Neuronal stem cell (in vitro differentiated cells): Measurements from ENCODE around the gene FCRLB.

Source experiments
- DNase-seq: peaks from one replicate; pipeline ENCODE4 v3.0.0-alpha.2; 2013; ENCODE audit warnings: low spot score
- H2AFZ ChIP-seq: one replicate; pipeline ENCODE4 v1.6.1; 2013; ENCODE audit warnings: mild to moderate bottlenecking, low read length, inconsistent platforms
- H2AK5ac ChIP-seq: 2 replicates; pipeline ENCODE4 v1.6.1; 2013; ENCODE audit warnings: low read depth, mild to moderate bottlenecking, inconsistent platforms, low read length, moderate library complexity, mixed read lengths
- H2BK120ac ChIP-seq: 2 replicates; pipeline ENCODE4 v1.6.1; 2013; ENCODE audit warnings: low read depth, mild to moderate bottlenecking, inconsistent platforms, low read length, moderate library complexity, mixed read lengths
- H2BK12ac ChIP-seq: one replicate; pipeline ENCODE4 v1.6.1; 2013; ENCODE audit warnings: low read length, inconsistent platforms
- H2BK15ac ChIP-seq: 2 replicates; pipeline ENCODE4 v1.6.1; 2013; ENCODE audit warnings: mild to moderate bottlenecking, low read length, inconsistent platforms, mixed read lengths
- H2BK5ac ChIP-seq: one replicate; pipeline ENCODE4 v1.6.1; 2013; ENCODE audit warnings: inconsistent platforms, mild to moderate bottlenecking, low read length, moderate library complexity
- H3K14ac ChIP-seq: one replicate; pipeline ENCODE4 v1.6.1; 2013; ENCODE audit warnings: low read length, inconsistent platforms
- H3K18ac ChIP-seq: 2 replicates; pipeline ENCODE4 v1.6.1; 2013; ENCODE audit warnings: low read length, inconsistent platforms
- H3K23ac ChIP-seq: 2 replicates; pipeline ENCODE4 v1.6.1; 2013; ENCODE audit warnings: low read depth, mild to moderate bottlenecking, mixed read lengths, low read length, inconsistent platforms; ENCODE audit not compliant: poor library complexity
- H3K27ac ChIP-seq: replicated peaks from 3 replicates; pipeline ENCODE4 v1.5.1; 2013; ENCODE audit warnings: low read length, inconsistent platforms
- H3K27me3 ChIP-seq, 3 experiments: 2 replicates each; pipeline ENCODE4 v1.6.1; 2013; ENCODE audit warnings: low read length in 3 of 3, mild to moderate bottlenecking in 2 of 3, inconsistent platforms in 1 of 3, low read depth in 1 of 3, mixed read lengths in 1 of 3, moderate library complexity in 1 of 3; ENCODE audit not compliant: control insufficient read depth in 3 of 3, insufficient read depth in 3 of 3
- H3K36me3 ChIP-seq, 2 donors: replicated peaks in 1 of 2; 2 replicates each; pipeline ENCODE4 v1.6.1; 2013; ENCODE audit warnings: low read length in 2 of 2; ENCODE audit not compliant: control insufficient read depth in 2 of 2, insufficient read depth in 2 of 2
- H3K4ac ChIP-seq: 2 replicates; pipeline ENCODE4 v1.6.1; 2013; ENCODE audit warnings: inconsistent platforms, mild to moderate bottlenecking, low read length, moderate library complexity
- H3K4me1 ChIP-seq, 2 donors: 1 replicate in 1 of 2; 2 replicates in 1 of 2; pipeline ENCODE4 v1.6.1; 2013; ENCODE audit warnings: low read length in 2 of 2, low read depth in 1 of 2; ENCODE audit not compliant: control insufficient read depth in 2 of 2, insufficient read depth in 1 of 2
- H3K4me2 ChIP-seq: one replicate; pipeline ENCODE4 v1.6.1; 2013; ENCODE audit warnings: mild to moderate bottlenecking, low read length, inconsistent platforms; ENCODE audit not compliant: insufficient read depth, poor library complexity, severe bottlenecking
- H3K4me3 ChIP-seq, 2 donors: 2 replicates each; pipeline ENCODE4 v1.5.1; 2013; ENCODE audit warnings: low read length in 2 of 2, mild to moderate bottlenecking in 2 of 2, inconsistent platforms in 1 of 2, moderate library complexity in 1 of 2
- H3K79me1 ChIP-seq: one replicate; pipeline ENCODE4 v1.6.1; 2013; ENCODE audit warnings: low read depth, mild to moderate bottlenecking, inconsistent platforms, low read length, moderate library complexity
- H3K9ac ChIP-seq: one replicate; pipeline ENCODE4 v1.6.1; 2013; ENCODE audit warnings: mild to moderate bottlenecking, low read depth, low read length, inconsistent platforms; ENCODE audit not compliant: poor library complexity
- H3K9me3 ChIP-seq, 2 donors: replicated peaks in 1 of 2; 2 replicates each; pipeline versions ENCODE3 to v1.6.1; 2013; ENCODE audit warnings: low read length in 2 of 2, mild to moderate bottlenecking in 2 of 2, inconsistent platforms in 1 of 2, low read depth in 1 of 2, mixed read lengths in 1 of 2, moderate library complexity in 1 of 2; ENCODE audit not compliant: control insufficient read depth in 2 of 2, insufficient read depth in 1 of 2
- H4K8ac ChIP-seq: one replicate; pipeline ENCODE4 v1.6.1; 2013; ENCODE audit warnings: low read depth, mild to moderate bottlenecking, inconsistent platforms, low read length, moderate library complexity
- H4K91ac ChIP-seq: one replicate; pipeline ENCODE4 v1.6.1; 2013; ENCODE audit warnings: low read length, low read depth, mild to moderate bottlenecking, inconsistent platforms; ENCODE audit not compliant: poor library complexity
- WGBS, 2 donors: extraction: QIAGEN DNeasy Blood & Tissue Kit; methylation state at CpG; one replicate each; pipeline ENCODE4 v1.1.7; 2013; ENCODE audit warnings: missing lambda C conversion rate in 2 of 2, mixed read lengths in 1 of 2; ENCODE audit not compliant: insufficient read length in 2 of 2, insufficient replicate concordance in 1 of 2; ENCODE audit errors: extremely low coverage in 2 of 2; 5-methylcytosine and 5-hydroxymethylcytosine counted together

The FCRLB gene

DNA sequence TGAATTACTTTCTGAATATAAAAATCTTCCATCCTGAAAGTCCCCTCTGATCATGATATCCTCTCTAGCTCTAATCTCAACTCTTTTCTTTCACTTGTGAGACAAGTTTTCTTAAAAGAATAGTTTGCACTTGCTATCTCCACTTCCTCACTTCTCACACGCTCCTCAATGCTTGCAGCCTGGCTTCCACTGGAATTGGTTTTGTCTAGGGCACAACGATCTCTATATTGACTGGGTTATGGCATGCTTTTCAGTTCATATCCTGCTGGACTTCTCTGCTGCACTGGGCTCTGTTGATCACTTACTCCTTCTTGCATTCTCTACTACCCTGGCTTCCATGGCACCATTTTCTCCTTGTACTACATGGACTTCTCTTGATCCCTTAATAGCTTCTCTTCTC lies 13.8 kb upstream of the FCRLB start:
- no peak overlapping the region for H2AFZ ChIP-seq
- DNase-seq = no peak
- H3K4ac ChIP-seq = no peak overlapping the region
- H3K4me1 ChIP-seq = no peaks in the 10 kb centered on the region
- no peak overlapping the region for H3K18ac ChIP-seq
- no peak overlapping the region for H3K9ac ChIP-seq
- H4K8ac ChIP-seq = no peak overlapping the region
- H3K4me3 ChIP-seq = no peak overlapping the region
- no peak overlapping the region for H2BK120ac ChIP-seq
- no peak overlapping the region for H2AK5ac ChIP-seq
- no peaks in the 10 kb centered on the region for H3K36me3 ChIP-seq
- no peak overlapping the region for H3K4me2 ChIP-seq
- peaks cover 0 to 12% (median 0%) of the 10 kb centered on the region in 3 experiments for H3K27me3 ChIP-seq
- H4K91ac ChIP-seq = no peak overlapping the region
- no peak overlapping the region for H2BK12ac ChIP-seq
- H3K23ac ChIP-seq = no peak overlapping the region
- H3K79me1 ChIP-seq = no peaks in the 10 kb centered on the region
- no peaks in the 10 kb centered on the region for H3K9me3 ChIP-seq
- H3K14ac ChIP-seq = no peak overlapping the region
- no peak overlapping the region for H2BK15ac ChIP-seq
- no peak overlapping the region for H2BK5ac ChIP-seq
- H3K27ac ChIP-seq = no peak overlapping the region
- WGBS, 2 donors = no CpG with 5 or more reads among the region's 2 CpGs

DNA sequence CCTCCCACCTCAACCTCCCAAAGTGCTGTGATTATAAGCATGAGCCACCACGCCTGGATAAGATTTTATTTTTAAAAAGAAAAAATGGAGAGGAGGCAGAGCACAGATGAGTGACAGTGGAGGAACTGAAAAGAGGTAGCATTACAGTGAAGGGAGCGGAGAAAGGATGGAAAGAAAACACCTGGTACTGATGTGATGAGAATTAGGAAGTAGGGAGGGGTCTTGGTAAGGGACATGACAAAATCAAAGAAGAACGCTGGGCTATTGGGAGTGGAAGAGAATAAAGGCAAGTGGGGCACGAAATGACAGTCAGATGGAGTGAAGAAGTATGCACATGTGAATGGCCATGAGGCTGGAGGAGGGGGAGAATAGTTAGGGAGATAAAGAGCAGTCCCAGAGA lies 12.0 kb upstream of the FCRLB start:
- H3K79me1 ChIP-seq = no peaks in the 10 kb centered on the region
- H3K27ac ChIP-seq = no peak overlapping the region
- no peak overlapping the region for H3K9ac ChIP-seq

DNA sequence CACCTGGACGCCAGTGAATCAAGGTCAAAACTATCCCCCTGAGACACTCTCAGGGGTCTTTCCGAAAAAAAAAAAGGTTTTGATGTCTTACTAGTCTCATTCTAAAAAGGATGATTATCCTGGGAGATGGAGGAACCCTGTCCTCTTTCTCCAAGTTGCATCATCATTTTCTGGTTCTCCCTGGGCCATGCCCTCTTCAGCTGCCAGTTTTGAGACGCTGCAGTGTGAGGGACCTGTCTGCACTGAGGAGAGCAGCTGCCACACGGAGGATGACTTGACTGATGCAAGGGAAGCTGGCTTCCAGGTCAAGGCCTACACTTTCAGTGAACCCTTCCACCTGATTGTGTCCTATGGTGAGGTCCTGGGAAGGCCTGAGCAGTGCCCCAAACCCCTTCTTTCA lies 10.8 kb upstream of the FCRLB start:
- no peak overlapping the region for H3K27ac ChIP-seq

More for the DNA sequence above, 12.0 kb upstream of the FCRLB start:
- Histone ChIP-seq H3K9me3 (no peaks in the 10 kb centered on the region), H3K23ac (no peak overlapping the region), H3K4me2 (no peak overlapping the region), H2BK120ac (no peak overlapping the region), H2BK12ac (no peak overlapping the region), H3K4ac (no peak overlapping the region), H2AFZ (no peak overlapping the region), H2BK15ac (no peak overlapping the region), H4K8ac (no peak overlapping the region), H4K91ac (no peak overlapping the region), H3K14ac (no peak overlapping the region), H3K18ac (no peak overlapping the region), H3K4me1 (no peaks in the 10 kb centered on the region), H2BK5ac (no peak overlapping the region), H3K27me3 (peaks cover 0 to 12% (median 0%) of the 10 kb centered on the region in 3 experiments), H3K36me3 (no peaks in the 10 kb centered on the region), H3K4me3 (no peak overlapping the region), H2AK5ac (no peak overlapping the region)
- no peak for DNase-seq
- no CpG with 5 or more reads among the region's 4 CpGs for WGBS, 2 donors

DNA sequence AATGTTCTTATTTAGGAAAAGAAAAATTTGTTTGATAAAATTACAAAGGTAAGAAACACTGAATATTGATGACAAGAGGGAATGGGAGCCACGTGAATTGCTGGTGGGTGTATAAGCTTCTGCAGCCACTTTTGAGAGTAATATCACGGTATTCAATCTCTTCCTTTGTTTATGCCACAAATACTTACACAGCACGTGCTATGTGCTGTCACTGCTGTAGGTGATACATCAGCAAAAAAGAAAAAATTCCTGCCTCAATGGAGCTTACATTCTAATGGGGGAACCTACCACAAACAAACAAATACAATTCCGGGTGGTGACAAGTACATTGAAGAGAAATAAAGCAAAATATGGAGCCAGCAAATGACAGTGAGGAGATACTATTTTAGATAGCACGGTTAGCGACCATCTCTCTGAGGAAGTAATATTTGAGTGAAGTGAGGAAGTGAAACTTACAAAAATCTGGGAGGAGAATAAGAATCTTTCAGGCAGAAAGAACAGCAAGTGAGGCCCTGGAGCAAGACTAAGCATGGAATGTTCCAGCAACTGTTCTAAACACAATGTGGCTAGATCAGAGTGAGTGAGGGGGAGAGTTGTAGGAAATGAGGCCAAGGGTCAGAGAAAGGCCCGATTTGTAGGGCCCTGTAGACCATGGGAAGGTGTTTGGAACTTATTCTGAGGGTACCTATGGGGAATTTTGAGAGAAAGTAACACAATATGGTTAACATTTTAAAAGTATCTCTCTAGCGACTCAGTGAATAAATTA lies 2.6 kb upstream of the FCRLB start:
- H2BK15ac ChIP-seq = no peak overlapping the region
- WGBS, 2 donors = no CpG with 5 or more reads among the region's 8 CpGs
- no peak overlapping the region for H3K4me2 ChIP-seq
- H3K4me1 ChIP-seq = no peaks in the 10 kb centered on the region
- H3K14ac ChIP-seq = no peak overlapping the region
- no peak overlapping the region for H3K18ac ChIP-seq
- no peak overlapping the region for H2AK5ac ChIP-seq
- H3K27ac ChIP-seq = no peak overlapping the region
- no peak overlapping the region for H3K23ac ChIP-seq
- H3K36me3 ChIP-seq = no peaks in the 10 kb centered on the region
- H2BK120ac ChIP-seq = no peak overlapping the region
- H3K27me3 ChIP-seq = peaks cover 0 to 41% (median 2%) of the 10 kb centered on the region in 3 experiments
- H3K9me3 ChIP-seq = no peaks in the 10 kb centered on the region
- no peak overlapping the region for H3K4ac ChIP-seq
- H4K8ac ChIP-seq = no peak overlapping the region
- no peak overlapping the region for H2AFZ ChIP-seq
- H4K91ac ChIP-seq = no peak overlapping the region
- H3K4me3 ChIP-seq = no peak overlapping the region
- no peak overlapping the region for H3K9ac ChIP-seq
- no peak overlapping the region for H2BK5ac ChIP-seq
- no peak overlapping the region for H2BK12ac ChIP-seq
- DNase-seq = no peak
- no peaks in the 10 kb centered on the region for H3K79me1 ChIP-seq

More for the DNA sequence above, 10.8 kb upstream of the FCRLB start:
- no peak for DNase-seq
- H3K36me3 ChIP-seq = no peaks in the 10 kb centered on the region
- no peak overlapping the region for H3K23ac ChIP-seq
- H2BK12ac ChIP-seq = no peak overlapping the region
- no peaks in the 10 kb centered on the region for H3K79me1 ChIP-seq
- H2BK120ac ChIP-seq = no peak overlapping the region
- H2AFZ ChIP-seq = no peak overlapping the region
- H4K91ac ChIP-seq = no peak overlapping the region
- H3K4ac ChIP-seq = no peak overlapping the region
- H3K18ac ChIP-seq = no peak overlapping the region
- no peak overlapping the region for H3K14ac ChIP-seq
- H2AK5ac ChIP-seq = peak overlapping the region; percentile 49
- H2BK5ac ChIP-seq = no peak overlapping the region
- no CpG with 5 or more reads among the region's 4 CpGs for WGBS, 2 donors
- no peak overlapping the region for H4K8ac ChIP-seq
- H3K27me3 ChIP-seq = peaks cover 0 to 14% (median 0%) of the 10 kb centered on the region in 3 experiments
- H3K4me2 ChIP-seq = no peak overlapping the region
- no peak overlapping the region for H2BK15ac ChIP-seq
- no peak overlapping the region for H3K9ac ChIP-seq
- no peaks in the 10 kb centered on the region for H3K9me3 ChIP-seq
- no peak overlapping the region for H3K4me3 ChIP-seq
- no peaks in the 10 kb centered on the region for H3K4me1 ChIP-seq
